ENCODE measurements around the gene HSBP1. TPM values are rescaled to one million over a fixed set of nuclear protein-coding genes. Genes with fewer than 3 reads are reported as not detected.

HSBP1 gene
- polyA plus RNA-seq, result 41.4 TPM

- Mint-ChIP-seq H3K4me3 (peak within 1 kb of the TSS; percentile 89 to 98 (median 98)), H3K4me1 (peaks cover 49 to 51% (median 50%) of the 10 kb centered on the region in 3 donors), H3K27me3 (no peaks in the 10 kb centered on the region), H3K27ac (peak within 1 kb of the TSS; percentile 94 to 98 (median 98)), H3K9me3 (peaks cover 2 to 10% (median 4%) of the 10 kb centered on the region in 3 donors), H3K36me3 (peaks cover 6% of the 10 kb centered on the region)
Observed at GRCh38 chr16:83807710-83808572, at the start of gene HSBP1. Gene HSBP1, plus strand, starts transcription at chr16:83807978. Its CDS starts 99 bp downstream, at chr16:83808077.

GRCh38 chr16:83762141-83762991 lies 45.4 kb upstream of the HSBP1 start:
- Mint-ChIP-seq H3K9me3 (no peaks in the 10 kb centered on the region), H3K4me3 (no peak overlapping the region), H3K27ac (no peak overlapping the region), H3K27me3 (peaks cover 2% of the 10 kb centered on the region), H3K4me1 (no peaks in the 10 kb centered on the region), H3K36me3 (no peaks in the 10 kb centered on the region)

GRCh38 chr16:83762992-83763358 lies 44.8 kb upstream of the HSBP1 start:
- no peaks in the 10 kb centered on the region for H3K36me3 Mint-ChIP-seq
- no peak overlapping the region for H3K4me3 Mint-ChIP-seq
- no peak overlapping the region for H3K27ac Mint-ChIP-seq
- no peaks in the 10 kb centered on the region for H3K9me3 Mint-ChIP-seq
- no peaks in the 10 kb centered on the region for H3K4me1 Mint-ChIP-seq
- H3K27me3 Mint-ChIP-seq, result peaks cover 2% of the 10 kb centered on the region

GRCh38 chr16:83768986-83769385 lies 38.8 kb upstream of the HSBP1 start:
- H3K27me3 Mint-ChIP-seq, result no peaks in the 10 kb centered on the region
- peaks cover 7 to 16% (median 12%) of the 10 kb centered on the region in 3 donors for H3K4me1 Mint-ChIP-seq
- H3K4me3 Mint-ChIP-seq, result peak overlapping the region in 1 of 4 donors; percentile 90
- peaks cover 0 to 6% (median 0%) of the 10 kb centered on the region in 3 donors for H3K9me3 Mint-ChIP-seq
- peak overlapping the region in 1 of 3 donors; percentile 55 for H3K27ac Mint-ChIP-seq
- peaks cover 5% of the 10 kb centered on the region for H3K36me3 Mint-ChIP-seq

GRCh38 chr16:83769397-83770008 lies 38.3 kb upstream of the HSBP1 start:
- Mint-ChIP-seq H3K27me3 (no peaks in the 10 kb centered on the region), H3K4me3 (peak overlapping the region in 3 of 4 donors; percentile 7 to 90 (median 10)), H3K36me3 (peaks cover 5% of the 10 kb centered on the region), H3K27ac (peak overlapping the region in 1 of 3 donors; percentile 55), H3K4me1 (peaks cover 7 to 16% (median 12%) of the 10 kb centered on the region in 3 donors), H3K9me3 (peaks cover 0 to 6% (median 0%) of the 10 kb centered on the region in 3 donors)

- Mint-ChIP-seq H3K27ac (no peak overlapping the region), H3K36me3 (peaks cover 5% of the 10 kb centered on the region), H3K9me3 (peaks cover 0 to 6% (median 0%) of the 10 kb centered on the region in 3 donors), H3K4me1 (peaks cover 7 to 16% (median 12%) of the 10 kb centered on the region in 3 donors), H3K4me3 (no peak overlapping the region), H3K27me3 (peaks cover 5% of the 10 kb centered on the region)
Observed at GRCh38 chr16:83771306-83771942, 36.4 kb upstream of the HSBP1 start.

- Mint-ChIP-seq H3K27ac (no peak overlapping the region), H3K9me3 (peaks cover 0 to 6% (median 0%) of the 10 kb centered on the region in 3 donors), H3K4me3 (no peak overlapping the region), H3K36me3 (peaks cover 5% of the 10 kb centered on the region), H3K27me3 (peaks cover 9% of the 10 kb centered on the region), H3K4me1 (peaks cover 7 to 16% (median 12%) of the 10 kb centered on the region in 3 donors)
Observed at GRCh38 chr16:83772806-83773205, 35.0 kb upstream of the HSBP1 start.

GRCh38 chr16:83774066-83774465 lies 33.7 kb upstream of the HSBP1 start:
- peaks cover 0 to 3% (median 0%) of the 10 kb centered on the region in 3 donors for H3K9me3 Mint-ChIP-seq
- peaks cover 2% of the 10 kb centered on the region for H3K36me3 Mint-ChIP-seq
- no peak overlapping the region for H3K27ac Mint-ChIP-seq
- H3K4me3 Mint-ChIP-seq, result no peak overlapping the region
- peaks cover 9% of the 10 kb centered on the region for H3K27me3 Mint-ChIP-seq
- peaks cover 10 to 12% (median 10%) of the 10 kb centered on the region in 3 donors for H3K4me1 Mint-ChIP-seq

GRCh38 chr16:83776944-83777343 lies 30.8 kb upstream of the HSBP1 start:
- peaks cover 2 to 9% (median 4%) of the 10 kb centered on the region in 3 donors for H3K4me1 Mint-ChIP-seq
- peaks cover under 1% of the 10 kb centered on the region for H3K36me3 Mint-ChIP-seq
- H3K4me3 Mint-ChIP-seq, result no peak overlapping the region
- no peak overlapping the region for H3K27ac Mint-ChIP-seq
- H3K9me3 Mint-ChIP-seq, result no peaks in the 10 kb centered on the region
- H3K27me3 Mint-ChIP-seq, result peaks cover 11% of the 10 kb centered on the region

GRCh38 chr16:83779886-83780285 lies 27.9 kb upstream of the HSBP1 start:
- Mint-ChIP-seq H3K9me3 (peaks cover 0 to 2% (median 0%) of the 10 kb centered on the region in 3 donors), H3K4me3 (no peak overlapping the region), H3K36me3 (peaks cover 5% of the 10 kb centered on the region), H3K27me3 (peaks cover 9% of the 10 kb centered on the region), H3K4me1 (peaks cover 4 to 9% (median 5%) of the 10 kb centered on the region in 3 donors), H3K27ac (no peak overlapping the region)

GRCh38 chr16:83785455-83785854 lies 22.3 kb upstream of the HSBP1 start:
- Mint-ChIP-seq H3K36me3 (peaks cover 5% of the 10 kb centered on the region), H3K27ac (no peak overlapping the region), H3K4me3 (no peak overlapping the region)

GRCh38 chr16:83789642-83790401 lies 18.0 kb upstream of the HSBP1 start:
- Mint-ChIP-seq H3K27me3 (no peaks in the 10 kb centered on the region), H3K9me3 (peaks cover 0 to 3% (median 0%) of the 10 kb centered on the region in 3 donors), H3K27ac (no peak overlapping the region), H3K36me3 (peaks cover 7% of the 10 kb centered on the region), H3K4me3 (peak overlapping the region in 1 of 4 donors; percentile 52), H3K4me1 (peaks cover 0 to 2% (median 0%) of the 10 kb centered on the region in 3 donors)

More at GRCh38 chr16:83785455-83785854, 22.3 kb upstream of the HSBP1 start:
- Mint-ChIP-seq H3K27me3 (no peaks in the 10 kb centered on the region), H3K9me3 (peaks cover 0 to 4% (median 0%) of the 10 kb centered on the region in 3 donors), H3K4me1 (peaks cover 0 to 5% (median 5%) of the 10 kb centered on the region in 3 donors)

- Mint-ChIP-seq H3K4me3 (no peak overlapping the region), H3K27me3 (no peaks in the 10 kb centered on the region), H3K27ac (no peak overlapping the region), H3K4me1 (peaks cover 0 to 4% (median 2%) of the 10 kb centered on the region in 3 donors), H3K9me3 (no peaks in the 10 kb centered on the region), H3K36me3 (peaks cover 13% of the 10 kb centered on the region)
Observed at GRCh38 chr16:83791916-83792315, 15.9 kb upstream of the HSBP1 start.
